Glutamatergic neuron (in vitro differentiated cells): Measurements from ENCODE around the gene JAG1. TPM values are rescaled to one million over a fixed set of nuclear protein-coding genes. Genes with fewer than 3 reads are reported as not detected.

Experiments used
- DNase-seq: peaks from one replicate; pipeline ENCODE4 v3.0.0; 2022
- H3K27ac Mint-ChIP-seq: one replicate; pipeline ENCODE4 v1.8.0; 2020; ENCODE audit warnings: mild to moderate bottlenecking, mixed read lengths, inconsistent platforms; ENCODE audit not compliant: unreplicated experiment
- H3K27me3 Mint-ChIP-seq: one replicate; pipeline ENCODE4 v1.8.0; 2020; ENCODE audit warnings: mild to moderate bottlenecking, moderate library complexity, mixed read lengths, inconsistent platforms; ENCODE audit not compliant: unreplicated experiment
- H3K36me3 Mint-ChIP-seq: one replicate; pipeline ENCODE4 v1.8.0; 2020; ENCODE audit warnings: mild to moderate bottlenecking, mixed read lengths, inconsistent platforms; ENCODE audit not compliant: unreplicated experiment
- H3K4me1 Mint-ChIP-seq: one replicate; pipeline ENCODE4 v1.8.0; 2020; ENCODE audit warnings: mild to moderate bottlenecking, low read depth, mixed read lengths, inconsistent platforms; ENCODE audit not compliant: unreplicated experiment
- H3K4me3 Mint-ChIP-seq: one replicate; pipeline ENCODE4 v1.8.0; 2020; ENCODE audit warnings: mild to moderate bottlenecking, mixed read lengths, inconsistent platforms; ENCODE audit not compliant: unreplicated experiment
- H3K9me3 Mint-ChIP-seq: one replicate; pipeline ENCODE4 v1.8.0; 2020; ENCODE audit warnings: mild to moderate bottlenecking, moderate library complexity, mixed read lengths, inconsistent platforms; ENCODE audit not compliant: unreplicated experiment
- CTCF ChIP-seq: fragments of 200-600 bp; sonication (generic); IDR thresholded peaks from one replicate; pipeline ENCODE4 v1.5.0; 2021; ENCODE audit not compliant: partially characterized antibody, unreplicated experiment
- total RNA-seq: library from RNA; stranded (reverse); fragmentation: NEBNext Ultra II Directional; extraction: Animal tissue kit (Norgen Biotek cat#: 25700); gene quantifications from one replicate; pipeline ENCODE4 v1.2.1, GENCODE V29; 2021; ENCODE audit not compliant: unreplicated experiment

Gene JAG1
- total RNA-seq, 1 donor from 2014 or later, result 11.4 TPM

GRCh38 chr20:10667077-10667401 is 6.8 kb downstream of the JAG1 start:
- no peak for DNase-seq
- no peaks in the 10 kb centered on the region for H3K36me3 Mint-ChIP-seq
- H3K4me3 Mint-ChIP-seq, result no peak overlapping the region
- no peak overlapping the region for H3K27ac Mint-ChIP-seq
- TF ChIP-seq CTCF, result no peak
- peaks cover 2% of the 10 kb centered on the region for H3K27me3 Mint-ChIP-seq
- H3K9me3 Mint-ChIP-seq, result peaks cover 2% of the 10 kb centered on the region
- peaks cover 24% of the 10 kb centered on the region for H3K4me1 Mint-ChIP-seq

GRCh38 chr20:10666221-10667076 is 7.3 kb downstream of the JAG1 start:
- H3K27me3 Mint-ChIP-seq, result peaks cover 2% of the 10 kb centered on the region
- peaks cover 3% of the 10 kb centered on the region for H3K36me3 Mint-ChIP-seq
- peaks cover 24% of the 10 kb centered on the region for H3K4me1 Mint-ChIP-seq
- DNase-seq, result no peak
- no peak for TF ChIP-seq CTCF
- H3K27ac Mint-ChIP-seq, result no peak overlapping the region
- no peak overlapping the region for H3K4me3 Mint-ChIP-seq
- peaks cover 2% of the 10 kb centered on the region for H3K9me3 Mint-ChIP-seq

- Mint-ChIP-seq H3K27me3 (peaks cover 2% of the 10 kb centered on the region), H3K36me3 (peaks cover 7% of the 10 kb centered on the region), H3K9me3 (peaks cover 2% of the 10 kb centered on the region), H3K27ac (no peak overlapping the region), H3K4me1 (peaks cover 18% of the 10 kb centered on the region), H3K4me3 (peak overlapping the region; percentile 13)
- no peak for DNase-seq
- no peak for TF ChIP-seq CTCF
These were observed 8.0 kb downstream of the JAG1 start for GRCh38 chr20:10665791-10666190.

GRCh38 chr20:10665027-10665561 is 8.7 kb downstream of the JAG1 start:
- H3K4me3 Mint-ChIP-seq, result no peak overlapping the region
- H3K27me3 Mint-ChIP-seq, result peaks cover 2% of the 10 kb centered on the region
- TF ChIP-seq CTCF, result no peak
- no peak for DNase-seq
- H3K27ac Mint-ChIP-seq, result no peak overlapping the region
- H3K4me1 Mint-ChIP-seq, result peaks cover 18% of the 10 kb centered on the region
- H3K36me3 Mint-ChIP-seq, result peaks cover 7% of the 10 kb centered on the region
- peaks cover 2% of the 10 kb centered on the region for H3K9me3 Mint-ChIP-seq

- Mint-ChIP-seq H3K9me3 (peaks cover 2% of the 10 kb centered on the region), H3K36me3 (peaks cover 7% of the 10 kb centered on the region), H3K27me3 (peaks cover 2% of the 10 kb centered on the region), H3K27ac (no peak overlapping the region), H3K4me3 (no peak overlapping the region), H3K4me1 (peaks cover 18% of the 10 kb centered on the region)
- TF ChIP-seq CTCF, result no peak
- no peak for DNase-seq
These were observed 10.0 kb downstream of the JAG1 start for GRCh38 chr20:10663756-10664155.
